ENCODE data around the gene BFSP1. TPM values are rescaled to one million over a fixed set of nuclear protein-coding genes. Genes with fewer than 3 reads are reported as not detected.

Gene BFSP1
- total and polyA plus RNA-seq, 2 of the 8 experiments (the other 6 are each of a cell fraction or from before 2014, with no cell fraction given): 1.5 to 2.5 TPM

- TF ChIP-seq POLR2A (IDR thresholded peaks at IDR 0.05; ENCODE audit: control extremely low read depth in 1 of 2, low read depth in 2 of 2, low read length in 2 of 2) (no peak), ATF3 (IDR thresholded peaks at IDR 0.05; ENCODE audit: insufficient read depth, low read depth, low read length) (no peak), JUN (IDR thresholded peaks at IDR 0.05; ENCODE audit: low read depth, low read length) (no peak), FOSL1 (IDR thresholded peaks at IDR 0.05; ENCODE audit: insufficient read depth, low read depth, low read length) (no peak), ATF2 (IDR thresholded peaks at IDR 0.05; ENCODE audit: low read length) (no peak), CTBP2 (IDR thresholded peaks at IDR 0.05; ENCODE audit: borderline replicate concordance, insufficient read depth, insufficient read length, low read length) (no peak), NANOG (IDR thresholded peaks at IDR 0.05; ENCODE audit: insufficient read depth, low read depth, low read length, poor library complexity, severe bottlenecking) (no peak), BCL11A (IDR thresholded peaks at IDR 0.05; ENCODE audit: low read depth in 2 of 2, low read length in 2 of 2) (no peak), SP4 (IDR thresholded peaks at IDR 0.05; ENCODE audit: low read length) (no peak)
These were observed 41.0 kb upstream of the BFSP1 start (continued) for GRCh38 chr20:17572034-17572638.
